HG03521 (cell line): ENCODE data around the gene IL1RN.
A peak's percentile ranks its signal among the peaks of the same experiment; 100 is the strongest.

Source experiments
- ATAC-seq: cut with Tn5 transposase; IDR thresholded peaks from one replicate; pipeline ENCODE4 v1.9.1; 2021; ENCODE audit warnings: mild to moderate bottlenecking, moderate library complexity; ENCODE audit not compliant: unreplicated experiment

IL1RN gene

DNA sequence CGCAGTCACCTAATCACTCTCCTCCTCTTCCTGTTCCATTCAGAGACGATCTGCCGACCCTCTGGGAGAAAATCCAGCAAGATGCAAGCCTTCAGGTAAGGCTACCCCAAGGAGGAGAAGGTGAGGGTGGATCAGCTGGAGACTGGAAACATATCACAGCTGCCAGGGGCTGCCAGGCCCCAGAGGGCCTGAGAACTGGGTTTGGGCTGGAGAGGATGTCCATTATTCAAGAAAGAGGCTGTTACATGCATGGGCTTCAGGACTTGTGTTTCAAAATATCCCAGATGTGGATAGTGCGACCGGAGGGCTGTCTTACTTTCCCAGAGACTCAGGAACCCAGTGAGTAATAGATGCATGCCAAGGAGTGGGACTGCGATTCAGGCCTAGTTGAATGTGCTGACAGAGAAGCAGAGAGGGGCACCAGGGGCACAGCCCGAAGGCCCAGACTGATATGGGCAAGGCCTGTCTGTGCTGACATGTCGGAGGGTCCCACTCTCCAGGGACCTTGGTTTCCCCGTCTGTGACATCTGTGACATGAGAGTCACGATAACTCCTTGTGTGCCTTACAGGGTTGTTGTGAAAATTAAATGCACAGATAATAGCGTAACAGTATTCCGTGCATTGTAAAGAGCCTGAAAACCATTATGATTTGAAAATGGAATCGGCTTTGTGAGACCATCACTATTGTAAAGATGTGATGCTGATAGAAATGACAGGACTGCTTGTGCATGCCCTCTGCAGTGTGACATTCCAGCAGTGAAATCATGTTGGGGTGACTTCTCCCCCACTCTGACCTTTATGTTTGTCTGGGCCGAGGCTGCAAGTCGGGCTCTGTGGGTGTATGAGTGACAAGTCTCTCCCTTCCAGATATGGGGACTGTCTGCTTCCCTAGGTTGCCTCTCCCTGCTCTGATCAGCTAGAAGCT lies 510 bp downstream of the IL1RN start:
- ATAC-seq: no peak

DNA sequence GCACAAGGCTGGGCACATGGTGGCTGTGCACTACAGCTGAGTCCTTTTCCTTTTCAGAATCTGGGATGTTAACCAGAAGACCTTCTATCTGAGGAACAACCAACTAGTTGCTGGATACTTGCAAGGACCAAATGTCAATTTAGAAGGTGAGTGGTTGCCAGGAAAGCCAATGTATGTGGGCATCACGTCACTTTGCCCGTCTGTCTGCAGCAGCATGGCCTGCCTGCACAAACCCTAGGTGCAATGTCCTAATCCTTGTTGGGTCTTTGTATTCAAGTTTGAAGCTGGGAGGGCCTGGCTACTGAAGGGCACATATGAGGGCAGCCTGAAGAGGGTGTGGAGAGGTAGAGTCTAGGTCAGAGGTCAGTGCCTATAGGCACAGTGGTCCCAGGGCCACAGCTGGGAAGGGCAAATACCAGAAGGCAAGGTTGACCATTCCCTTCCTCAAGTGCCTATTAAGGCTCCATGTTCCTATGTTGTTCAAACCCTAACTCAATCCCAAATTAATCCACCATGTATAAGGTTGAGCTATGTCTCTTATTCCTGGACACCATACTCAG lies 2.2 kb downstream of the IL1RN start:
- no peak for ATAC-seq

DNA sequence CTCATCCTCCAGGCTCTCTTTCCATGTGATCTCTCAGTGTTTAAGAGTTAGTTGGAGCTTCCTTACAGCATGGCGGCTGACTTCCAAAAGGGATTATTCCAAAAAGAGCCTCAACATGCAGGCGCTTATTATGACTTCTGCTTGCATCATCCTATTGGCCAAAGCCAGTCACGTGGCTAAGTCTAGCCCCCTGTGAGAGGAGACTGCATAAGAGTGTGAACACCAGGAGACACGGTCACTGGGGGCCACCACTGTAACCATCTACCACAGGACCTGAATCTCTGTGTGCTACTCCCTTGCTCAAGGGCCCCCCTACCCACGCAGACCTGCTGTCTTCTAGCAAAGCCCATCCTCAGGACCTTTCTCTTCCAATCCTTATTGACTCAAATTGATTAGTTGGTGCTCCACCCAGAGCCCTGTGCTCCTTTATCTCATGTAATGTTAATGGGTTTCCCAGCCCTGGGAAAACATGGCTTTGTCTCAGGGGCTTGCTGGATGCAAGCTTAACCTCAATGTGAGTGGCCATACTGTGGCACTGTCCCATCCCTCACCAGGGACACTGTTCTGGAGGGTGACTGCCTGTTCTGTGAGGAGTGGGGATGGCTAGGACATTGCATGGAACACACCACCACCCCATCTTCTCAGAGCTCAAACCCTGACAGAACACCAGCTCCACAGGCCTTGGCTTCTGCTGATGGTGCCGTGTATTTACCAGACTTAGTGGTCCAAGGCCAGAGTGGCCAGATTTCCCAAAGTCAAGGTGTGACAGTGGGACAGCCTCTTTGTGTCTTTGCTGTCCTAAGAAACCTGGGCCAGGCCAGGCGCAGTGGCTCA lies 4.2 kb downstream of the IL1RN start:
- no peak for ATAC-seq

DNA sequence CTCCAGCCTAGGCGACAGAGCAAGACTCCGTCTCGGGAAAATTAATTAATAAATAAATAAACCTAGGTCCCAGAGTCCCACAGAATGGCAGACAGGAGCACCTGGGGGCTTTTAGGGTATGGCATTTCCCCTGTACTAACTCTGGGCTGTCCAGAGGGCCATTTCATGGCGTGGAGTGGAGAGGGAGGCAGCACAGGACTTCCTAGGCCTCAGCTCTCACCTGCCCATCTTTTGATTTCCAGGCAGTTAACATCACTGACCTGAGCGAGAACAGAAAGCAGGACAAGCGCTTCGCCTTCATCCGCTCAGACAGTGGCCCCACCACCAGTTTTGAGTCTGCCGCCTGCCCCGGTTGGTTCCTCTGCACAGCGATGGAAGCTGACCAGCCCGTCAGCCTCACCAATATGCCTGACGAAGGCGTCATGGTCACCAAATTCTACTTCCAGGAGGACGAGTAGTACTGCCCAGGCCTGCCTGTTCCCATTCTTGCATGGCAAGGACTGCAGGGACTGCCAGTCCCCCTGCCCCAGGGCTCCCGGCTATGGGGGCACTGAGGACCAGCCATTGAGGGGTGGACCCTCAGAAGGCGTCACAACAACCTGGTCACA lies 5.1 kb downstream of the IL1RN start:
- ATAC-seq: no peak

DNA sequence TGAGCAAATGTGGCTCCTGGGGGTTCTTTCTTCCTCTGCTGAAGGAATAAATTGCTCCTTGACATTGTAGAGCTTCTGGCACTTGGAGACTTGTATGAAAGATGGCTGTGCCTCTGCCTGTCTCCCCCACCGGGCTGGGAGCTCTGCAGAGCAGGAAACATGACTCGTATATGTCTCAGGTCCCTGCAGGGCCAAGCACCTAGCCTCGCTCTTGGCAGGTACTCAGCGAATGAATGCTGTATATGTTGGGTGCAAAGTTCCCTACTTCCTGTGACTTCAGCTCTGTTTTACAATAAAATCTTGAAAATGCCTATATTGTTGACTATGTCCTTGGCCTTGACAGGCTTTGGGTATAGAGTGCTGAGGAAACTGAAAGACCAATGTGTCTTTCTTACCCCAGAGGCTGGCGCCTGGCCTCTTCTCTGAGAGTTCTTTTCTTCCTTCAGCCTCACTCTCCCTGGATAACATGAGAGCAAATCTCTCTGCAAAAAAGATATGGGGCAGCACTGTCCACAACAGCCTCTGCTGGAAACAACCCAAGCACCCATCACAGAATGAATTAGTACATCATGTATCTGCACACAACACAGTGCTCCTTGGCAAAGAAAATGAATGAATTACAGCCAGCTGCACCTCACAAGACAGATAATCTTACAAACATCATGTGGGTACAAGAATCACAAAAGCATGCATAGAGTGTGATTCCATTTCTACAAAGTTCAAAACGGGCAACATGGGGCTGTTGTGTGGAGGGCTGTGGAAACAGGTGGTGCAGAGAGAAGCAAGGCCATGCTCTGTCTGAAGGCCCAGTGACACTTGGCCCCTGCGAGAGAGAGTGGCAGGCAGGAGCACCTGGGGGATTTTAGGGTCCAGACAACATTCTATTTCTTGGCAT lies 6.6 kb downstream of the IL1RN start:
- no peak for ATAC-seq

DNA sequence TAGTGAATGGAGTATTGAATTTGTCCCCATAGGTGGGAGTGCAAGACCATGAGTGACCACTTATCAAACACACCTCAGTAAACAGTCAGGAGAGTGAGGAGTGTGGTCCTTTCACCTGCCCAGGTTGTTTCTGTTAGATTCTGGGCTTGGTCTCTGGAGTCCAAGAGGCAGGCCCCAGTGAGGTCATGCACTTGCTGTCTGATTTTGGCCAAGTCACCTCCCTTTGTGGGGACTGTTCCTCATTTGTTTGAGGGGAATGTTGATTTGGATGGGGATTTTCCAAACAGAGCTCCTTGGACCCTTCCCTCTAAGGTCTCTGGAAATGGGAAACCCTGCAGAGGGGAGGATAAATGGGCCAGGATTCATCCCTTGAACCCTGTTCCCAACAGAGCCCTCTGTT lies 7.3 kb downstream of the IL1RN start:
- ATAC-seq: no peak

DNA sequence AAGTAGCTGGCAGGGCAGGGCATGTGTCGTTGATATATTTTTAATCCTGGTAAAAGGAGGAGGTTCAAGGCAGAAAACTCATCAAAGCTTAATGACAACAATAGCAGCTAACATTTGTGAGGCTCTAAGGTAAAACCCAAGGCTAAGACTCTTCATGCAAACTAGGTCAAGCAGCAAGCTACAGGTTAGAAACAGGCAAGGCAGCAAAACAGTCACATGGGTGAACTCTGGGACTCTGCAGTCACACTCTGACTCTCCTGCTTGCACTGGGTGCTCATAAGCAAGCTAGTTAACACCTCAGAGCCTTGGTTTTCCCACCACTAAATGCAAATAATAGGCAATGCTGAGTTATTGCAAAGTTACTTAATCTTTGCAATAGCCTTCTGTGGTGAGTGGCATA lies 7.9 kb downstream of the IL1RN start:
- no peak for ATAC-seq

DNA sequence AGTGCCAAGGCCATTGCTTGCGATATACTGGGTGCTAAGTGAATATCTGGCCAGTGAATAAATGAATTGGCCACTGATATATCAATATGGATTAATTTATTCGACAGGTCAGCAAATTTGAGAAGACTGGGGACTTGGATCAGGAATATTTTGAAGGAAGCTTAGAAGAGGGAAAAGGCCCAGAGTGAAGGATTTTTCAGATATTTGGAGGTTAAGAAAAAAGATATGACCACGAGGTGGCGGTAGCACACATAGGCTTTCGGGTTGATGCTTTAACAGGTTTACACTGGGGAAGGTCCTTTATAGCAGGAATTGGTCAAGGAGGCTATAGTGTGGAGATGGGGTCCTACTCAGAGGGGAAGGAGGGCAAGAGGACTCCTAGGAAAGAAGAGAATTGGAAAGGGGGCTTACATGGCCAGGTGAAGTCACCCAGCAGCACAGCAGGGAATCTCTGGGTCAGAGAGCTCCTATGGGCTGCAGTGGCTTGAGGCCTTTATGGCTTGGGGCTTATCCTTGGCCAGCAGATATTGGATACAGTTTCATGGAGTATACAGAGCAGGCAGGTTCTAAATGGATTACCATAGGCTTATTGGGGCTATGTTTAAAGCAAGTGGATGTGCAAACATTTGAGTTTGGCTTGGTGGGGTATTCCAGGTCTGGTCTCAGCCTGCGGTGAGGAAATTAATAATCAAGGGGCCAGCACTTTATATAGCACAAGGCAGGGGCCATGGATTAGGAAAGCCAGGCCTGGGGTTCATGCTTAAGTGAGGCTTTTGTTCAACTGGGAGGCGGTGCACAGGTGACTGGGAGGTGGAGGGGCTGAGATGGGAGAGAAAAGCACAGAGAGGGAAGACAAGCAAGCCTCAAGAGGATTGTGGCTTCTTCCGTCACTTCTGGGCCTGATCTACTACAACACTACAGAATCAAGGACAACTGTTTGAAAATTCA lies 9.7 kb downstream of the IL1RN start:
- ATAC-seq: no peak

DNA sequence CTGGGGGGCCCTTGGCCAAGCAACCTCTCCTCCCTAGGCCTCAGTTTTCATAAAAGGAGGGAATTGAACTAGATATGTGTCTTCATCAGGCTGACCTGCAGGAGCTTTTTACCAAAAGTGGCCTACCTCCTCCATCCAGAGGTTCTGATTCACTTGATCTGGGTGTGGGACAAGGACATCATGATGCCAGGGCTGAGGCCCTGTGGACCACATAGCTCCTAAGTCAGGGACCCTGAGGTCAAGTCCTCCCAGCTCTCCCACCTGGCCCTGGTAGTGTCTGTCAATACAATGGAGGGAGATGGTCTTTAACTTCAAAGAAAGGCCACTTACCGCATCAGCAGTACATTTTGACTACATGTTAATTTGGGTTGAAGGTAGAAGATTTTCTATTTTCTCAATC lies 10.4 kb downstream of the IL1RN start:
- no peak for ATAC-seq

DNA sequence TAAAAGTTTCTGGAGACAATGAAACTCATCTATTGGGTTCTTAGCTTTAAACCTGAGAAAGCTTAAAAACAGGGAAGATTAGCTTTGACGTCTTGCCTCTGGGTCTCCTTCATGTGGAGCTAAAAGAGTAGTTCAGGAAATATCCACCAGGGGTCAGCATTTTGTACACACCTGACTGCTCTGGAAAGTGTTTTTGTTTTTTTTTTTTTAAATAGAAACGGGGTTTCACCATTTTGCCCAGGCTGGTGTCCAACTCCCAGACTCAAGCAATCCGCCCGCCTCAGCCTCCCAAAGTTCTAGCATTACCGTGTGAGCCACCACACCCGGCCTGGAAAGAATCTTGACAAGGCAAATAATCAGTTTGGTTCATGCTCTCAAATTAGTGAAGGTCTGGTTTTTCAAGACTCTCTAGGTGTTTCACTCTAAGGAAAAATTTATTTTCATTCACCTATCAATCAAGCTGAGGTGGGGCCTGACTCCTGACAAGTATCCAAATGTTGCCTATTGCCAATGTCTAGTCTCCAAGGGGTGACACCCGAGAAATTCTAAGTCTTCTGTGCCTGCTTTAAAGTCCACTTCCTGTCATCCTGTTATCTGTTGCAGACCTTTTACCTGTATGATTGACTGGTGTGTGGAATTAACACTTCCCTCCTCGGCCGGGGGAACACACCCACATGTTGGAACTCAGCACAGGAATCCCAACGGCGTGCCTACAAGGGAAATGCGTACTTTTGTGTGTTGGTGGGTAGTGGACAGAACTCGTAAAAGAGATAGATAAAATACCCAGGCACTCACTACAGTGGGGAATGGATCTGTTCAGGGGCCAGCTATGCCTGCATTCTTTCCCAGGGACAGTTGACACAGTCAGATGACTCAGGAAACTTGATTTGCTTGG lies 11.3 kb downstream of the IL1RN start:
- ATAC-seq: peak; percentile 61

DNA sequence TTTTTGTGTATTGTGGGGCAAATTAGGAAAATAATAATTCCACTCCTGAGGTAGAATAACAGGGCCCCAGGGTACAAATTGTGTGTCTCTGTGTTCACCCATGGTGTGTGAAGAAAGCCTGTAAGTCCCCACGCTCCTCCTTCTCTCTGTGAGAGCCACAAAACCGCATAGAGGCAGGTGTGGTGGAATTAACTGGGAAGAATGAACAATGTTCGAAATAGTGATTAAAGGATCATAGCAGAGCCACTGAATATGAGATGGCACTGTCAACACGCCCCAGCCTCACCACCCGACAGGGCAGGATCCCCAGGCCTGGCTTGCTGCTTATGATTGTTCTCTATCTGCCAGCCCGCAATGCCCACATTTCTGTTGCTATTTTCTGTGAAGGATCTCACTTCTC lies 14.1 kb downstream of the IL1RN start:
- ATAC-seq: no peak

DNA sequence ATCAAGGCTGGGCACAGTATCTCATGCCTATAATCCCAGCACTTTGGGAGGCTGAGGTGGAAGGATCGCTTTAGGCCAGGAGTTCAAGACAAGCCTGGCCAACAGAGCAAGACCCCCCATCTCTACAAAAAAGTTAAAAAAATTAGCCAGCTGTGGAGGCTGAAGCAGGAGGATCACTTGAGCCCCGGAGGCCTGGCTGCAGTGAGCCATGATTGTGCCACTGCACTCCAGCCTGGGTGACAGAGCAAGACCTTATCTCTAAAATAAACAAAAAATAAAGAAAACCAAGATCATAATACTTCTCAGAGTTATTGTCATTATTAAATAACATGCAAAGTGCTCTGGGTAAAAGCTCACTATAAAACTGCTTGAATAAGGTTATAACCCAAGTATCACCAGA lies 14.9 kb downstream of the IL1RN start:
- ATAC-seq: no peak

DNA sequence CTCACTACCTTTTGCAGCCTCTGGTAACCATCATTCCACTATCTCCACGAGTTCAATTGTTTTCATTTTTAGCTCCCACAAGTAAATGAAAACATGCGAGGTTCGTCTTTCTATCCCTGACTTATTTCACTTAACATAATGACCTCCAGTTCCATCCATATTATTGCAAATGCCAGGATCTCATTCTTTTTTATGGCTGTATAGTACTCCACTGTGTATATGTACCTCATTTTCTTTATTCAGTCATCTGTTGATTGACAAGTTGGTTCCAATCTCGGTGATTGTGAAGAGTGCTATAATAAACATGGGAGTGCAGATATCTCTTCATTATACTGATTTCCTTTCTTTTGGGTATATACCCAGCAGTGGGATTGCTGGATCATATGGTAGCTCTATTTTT lies 16.9 kb downstream of the IL1RN start:
- no peak for ATAC-seq

DNA sequence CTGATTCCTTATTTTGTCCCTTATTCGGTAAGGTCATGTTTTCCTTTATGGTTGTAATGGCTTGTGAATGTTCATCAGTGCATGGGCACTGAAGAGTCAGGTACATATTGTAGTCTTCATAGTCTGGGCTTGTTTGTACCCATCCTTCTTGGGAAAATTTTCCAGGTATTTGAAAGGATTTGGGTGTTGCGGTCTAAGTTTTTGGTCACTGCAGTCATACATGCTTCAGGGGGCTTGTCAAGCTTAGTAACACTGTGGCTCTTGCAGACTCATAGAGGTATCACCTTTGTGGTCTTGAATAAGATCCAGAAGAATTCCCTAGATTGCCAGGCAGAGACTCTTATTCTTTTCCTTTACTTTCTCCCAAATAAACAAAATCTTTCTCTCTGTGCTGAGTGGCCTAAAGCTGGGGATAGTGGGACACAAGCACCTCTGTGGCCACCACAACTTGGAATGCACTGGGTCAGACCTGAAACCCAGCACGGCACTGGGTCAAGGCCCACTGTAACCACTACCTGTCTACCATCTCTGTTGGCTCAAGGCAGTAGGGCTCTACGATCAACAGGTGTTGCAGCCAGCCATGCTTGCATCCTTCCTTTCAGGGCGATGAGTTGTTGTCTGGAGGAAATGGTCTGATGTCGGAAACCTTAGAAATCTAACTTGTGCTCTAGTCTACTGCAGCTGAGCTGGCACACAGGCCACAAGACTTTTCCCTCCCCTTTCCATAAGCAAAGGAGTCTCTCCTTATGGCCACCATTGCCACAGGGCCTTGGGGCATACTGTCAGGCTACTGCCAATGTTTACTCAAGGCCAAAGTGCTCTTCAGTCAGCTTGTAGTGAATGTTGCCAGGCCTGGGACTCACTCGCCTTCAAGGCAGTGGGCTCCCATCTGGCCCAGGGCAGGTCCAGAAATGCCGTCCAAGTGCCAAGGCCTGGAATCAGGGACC lies 21.5 kb downstream of the IL1RN start:
- ATAC-seq: no peak

DNA sequence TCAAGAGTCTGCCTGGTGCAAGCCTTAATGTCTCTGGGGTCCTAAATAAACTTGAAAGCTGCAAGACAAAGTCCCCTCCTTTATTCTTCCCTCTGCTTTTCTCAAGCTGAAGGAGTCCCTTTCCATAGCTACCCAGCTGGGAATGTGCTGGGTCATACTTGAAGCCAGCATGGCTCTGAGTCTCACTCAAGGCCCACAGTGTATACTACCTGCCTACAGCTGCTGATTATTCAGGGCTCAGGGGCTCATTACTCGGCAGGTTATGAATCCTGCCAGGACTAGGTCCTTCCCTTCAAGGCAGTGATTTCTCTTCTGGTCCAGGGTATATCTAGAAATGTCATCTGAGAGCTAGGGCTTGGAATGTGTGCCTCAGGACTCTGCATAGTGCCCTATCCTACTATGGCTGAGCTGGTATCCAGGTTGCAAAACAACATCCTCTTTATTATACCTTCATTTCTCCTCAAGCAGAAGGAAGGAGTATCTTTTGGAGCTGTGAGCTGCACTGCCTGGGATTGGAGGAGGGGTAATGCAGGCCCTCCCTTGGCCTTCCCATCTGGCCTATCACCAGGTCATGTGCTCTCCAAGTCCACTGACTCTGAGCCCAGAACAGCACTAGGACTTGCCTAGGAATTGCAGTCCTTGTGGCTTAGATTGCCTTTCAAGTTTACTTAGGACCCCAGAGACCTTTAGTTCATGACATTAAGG lies 22.3 kb downstream of the IL1RN start:
- ATAC-seq: no peak

DNA sequence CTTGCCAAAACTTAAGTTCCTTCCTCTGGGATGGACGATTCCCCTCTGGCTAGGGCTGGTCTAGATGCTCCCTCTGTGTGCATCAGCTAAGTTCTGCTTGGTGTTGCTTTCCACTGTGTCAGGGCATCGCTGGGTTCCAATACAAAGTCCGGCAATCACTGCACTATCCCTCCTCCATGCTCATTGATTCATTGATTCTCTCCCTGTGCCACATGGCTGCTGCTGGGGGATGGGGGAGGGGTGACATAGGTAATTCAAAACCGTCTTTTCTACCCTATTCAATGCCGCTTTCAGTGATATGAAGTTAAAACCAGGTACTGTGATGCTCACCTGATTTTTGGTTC lies 22.8 kb downstream of the IL1RN start:
- ATAC-seq: no peak

DNA sequence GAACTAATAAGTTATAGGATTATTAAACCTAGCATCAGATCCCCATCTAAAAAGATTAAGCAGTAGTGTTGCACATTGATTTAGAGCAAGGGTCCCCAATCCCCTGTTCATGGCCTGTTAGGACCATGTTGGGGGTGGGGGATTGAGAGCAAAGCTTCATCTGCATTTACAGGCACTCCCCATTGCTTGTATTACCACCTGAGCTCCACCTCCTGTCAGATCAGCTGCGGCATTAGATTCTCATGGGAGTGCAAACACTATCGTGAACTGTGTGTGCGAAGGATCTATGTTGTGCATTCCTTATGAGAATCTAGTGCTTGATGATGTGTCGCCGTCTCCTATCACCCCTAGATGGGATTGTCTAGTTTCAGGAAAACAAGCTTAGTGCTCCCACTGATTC lies 27.9 kb downstream of the IL1RN start:
- ATAC-seq: no peak
